Psoas muscle (tissue), 8 donors: ENCODE data around the gene VPS51. TPM values are rescaled to one million over a fixed set of nuclear protein-coding genes. Genes with fewer than 3 reads are reported as not detected.

Experiments used
- ATAC-seq, 4 donors: fragments of 200-7000 bp; cut with Tn5 transposase; one replicate each; pipeline ENCODE4 v1.9.1; 2020; ENCODE audit warnings: moderate library complexity in 3 of 4, mild to moderate bottlenecking in 2 of 4
- DNase-seq, 2 donors: peaks; one replicate each; pipeline ENCODE4 v3.0.0-alpha.2; 2020
- H3K27ac ChIP-seq: fragments of 200-600 bp; one replicate; pipeline ENCODE4 v1.8.0; 2022
- H3K27me3 ChIP-seq, 3 donors: fragments of 200-600 bp in 1 of 3; one replicate each; pipeline versions ENCODE4 v1.6.1 to v1.8.0; 2013 to 2022; ENCODE audit warnings: low read length in 2 of 3, mild to moderate bottlenecking in 2 of 3, moderate library complexity in 1 of 3; ENCODE audit not compliant: insufficient read depth in 3 of 3
- H3K36me3 ChIP-seq, 2 donors: fragments of 200-600 bp in 1 of 2; one replicate each; pipeline versions ENCODE4 v1.6.1 to v1.8.0; 2013 to 2022; ENCODE audit warnings: low read depth in 1 of 2, mild to moderate bottlenecking in 1 of 2, moderate library complexity in 1 of 2; ENCODE audit not compliant: insufficient read depth in 1 of 2
- H3K4me1 ChIP-seq: fragments of 200-600 bp; one replicate; pipeline ENCODE4 v1.8.0; 2022
- H3K4me3 ChIP-seq: fragments of 200-600 bp; one replicate; pipeline ENCODE4 v1.8.0; 2022; ENCODE audit warnings: mild to moderate bottlenecking
- H3K9me3 ChIP-seq: fragments of 200-600 bp; one replicate; pipeline ENCODE4 v1.8.0; 2022
- WGBS, 3 donors: extraction: QIAGEN DNeasy Blood & Tissue Kit; methylation state at CpG; one replicate each; pipeline versions ENCODE4 v1.1.6 to v1.1.7; 2013; 5-methylcytosine and 5-hydroxymethylcytosine counted together
- intact Hi-C, 2 donors: fragments of 100-400 bp; cut with DNase I; formaldehyde crosslinking; loops; one replicate each; pipeline versions ENCODE4 v1.11.0 to v1.14.2; 2022
- polyA plus RNA-seq, 3 donors: library from polyadenylated mRNA; stranded (reverse); fragments of 200-250 nt; gene quantifications; one replicate each; pipeline ENCODE4 v1.2.3, GENCODE V29; 2013
- total RNA-seq, 4 donors: library from RNA; stranded (reverse); fragmentation: NEBNext Ultra II Directional in 2 of 4; extraction: Animal tissue kit (Norgen Biotek cat#: 25700) in 2 of 4; gene quantifications; one replicate each; pipeline versions ENCODE4 v1.2.1 to v1.2.4, GENCODE V29; 2021 to 2023
- TF ChIP-seq, protein P1 (sequence below): fragments of 200-600 bp; IDR thresholded peaks from one replicate; pipeline ENCODE4 v1.8.0; 2022; ENCODE audit warnings: antibody characterized with exemption
- donor health status: healthy with polysubstance abuse.
- donor health status: DM: no; HTN: no; CAD: no; lungs with moderate emphysema.
- donor health status: Bipolar disorder and iron deficiency.
- donor health status: healthy.
- donor health status: DM: yes; HTN: yes; CAD: no.
- donor health status: DM: no; HTN: no; CAD: no.
- donor health status: DM: no; HTN: no; CAD: no.
- donor health status: DM: yes; HTN: yes; CAD: no.

The VPS51 gene
- total and polyA plus RNA-seq, 7 donors, result 60.3 to 110 (median 90.5) TPM

DNA sequence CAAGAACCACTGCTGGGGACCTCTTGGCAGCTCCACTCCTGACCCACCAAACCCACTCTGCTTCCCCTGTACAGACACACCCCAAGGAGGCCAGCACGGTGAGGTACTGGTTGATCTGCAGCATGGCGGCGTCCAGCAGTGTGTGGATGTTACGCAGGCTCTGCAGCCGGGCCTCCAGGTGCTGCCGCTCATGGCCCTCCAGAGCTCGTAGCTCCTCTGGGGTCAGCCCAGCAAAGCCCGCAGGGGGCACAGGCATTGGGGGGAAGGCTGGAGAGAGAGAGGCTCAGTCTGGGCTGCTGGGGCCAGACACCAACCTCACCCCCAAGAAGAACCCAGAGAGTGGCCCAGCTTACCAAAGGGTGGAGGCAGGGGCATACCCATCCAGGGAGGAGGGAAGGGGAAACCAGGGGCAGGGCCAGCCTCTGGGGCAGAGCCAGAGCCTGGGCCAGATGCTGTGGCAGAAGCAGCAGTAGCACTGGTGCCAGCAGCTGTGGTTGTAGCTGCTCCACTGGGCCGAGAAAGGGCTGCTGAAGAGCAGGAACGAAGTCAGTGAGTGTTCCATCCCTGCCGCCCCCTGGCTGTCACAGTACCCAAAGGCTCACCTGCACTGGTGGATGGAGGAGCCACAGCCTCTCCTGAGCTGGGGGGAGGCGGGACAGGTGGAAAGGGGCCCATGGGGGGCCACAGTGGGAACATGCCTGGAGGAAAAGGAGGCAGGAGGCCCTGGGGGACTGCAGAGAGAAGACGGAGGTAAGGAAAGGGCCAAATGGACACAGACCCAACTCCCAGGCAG, 33.8 kb downstream of the VPS51 start:
- DNase-seq (no peak), ATAC-seq (no peak)
- intact Hi-C loops, result no loop called here
- no peak overlapping the region for H3K27ac ChIP-seq
- H3K9me3 ChIP-seq, result no peaks in the 10 kb centered on the region
- H3K4me3 ChIP-seq, result no peak overlapping the region
- H3K27me3 ChIP-seq, result no peaks in the 10 kb centered on the region
- TF ChIP-seq, protein P1, sequence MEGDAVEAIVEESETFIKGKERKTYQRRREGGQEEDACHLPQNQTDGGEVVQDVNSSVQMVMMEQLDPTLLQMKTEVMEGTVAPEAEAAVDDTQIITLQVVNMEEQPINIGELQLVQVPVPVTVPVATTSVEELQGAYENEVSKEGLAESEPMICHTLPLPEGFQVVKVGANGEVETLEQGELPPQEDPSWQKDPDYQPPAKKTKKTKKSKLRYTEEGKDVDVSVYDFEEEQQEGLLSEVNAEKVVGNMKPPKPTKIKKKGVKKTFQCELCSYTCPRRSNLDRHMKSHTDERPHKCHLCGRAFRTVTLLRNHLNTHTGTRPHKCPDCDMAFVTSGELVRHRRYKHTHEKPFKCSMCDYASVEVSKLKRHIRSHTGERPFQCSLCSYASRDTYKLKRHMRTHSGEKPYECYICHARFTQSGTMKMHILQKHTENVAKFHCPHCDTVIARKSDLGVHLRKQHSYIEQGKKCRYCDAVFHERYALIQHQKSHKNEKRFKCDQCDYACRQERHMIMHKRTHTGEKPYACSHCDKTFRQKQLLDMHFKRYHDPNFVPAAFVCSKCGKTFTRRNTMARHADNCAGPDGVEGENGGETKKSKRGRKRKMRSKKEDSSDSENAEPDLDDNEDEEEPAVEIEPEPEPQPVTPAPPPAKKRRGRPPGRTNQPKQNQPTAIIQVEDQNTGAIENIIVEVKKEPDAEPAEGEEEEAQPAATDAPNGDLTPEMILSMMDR, result no peak
- H3K36me3 ChIP-seq, result peaks cover 3 to 84% of the 10 kb centered on the region in 2 donors
- H3K4me1 ChIP-seq, result peaks cover 20% of the 10 kb centered on the region
- 71 to 80% (median 78%) methylated on average over 13 of the region's 13 CpGs for WGBS, 3 donors

- H3K36me3 ChIP-seq, result peaks cover 3 to 74% of the 10 kb centered on the region in 2 donors
- no peak for DNase-seq
- H3K4me3 ChIP-seq, result no peak overlapping the region
- H3K27me3 ChIP-seq, result no peaks in the 10 kb centered on the region
- H3K9me3 ChIP-seq, result no peaks in the 10 kb centered on the region
- intact Hi-C loops, result no loop called here
- H3K27ac ChIP-seq, result no peak overlapping the region
- H3K4me1 ChIP-seq, result peaks cover 26% of the 10 kb centered on the region
- no peak for ATAC-seq
- TF ChIP-seq, protein P1, result no peak
- WGBS, 3 donors, result 68 to 79% (median 68%) methylated on average over 19 of the region's 19 CpGs
These were observed 34.8 kb downstream of the VPS51 start for GRCh38 chr11:65130631-65131416.

DNA sequence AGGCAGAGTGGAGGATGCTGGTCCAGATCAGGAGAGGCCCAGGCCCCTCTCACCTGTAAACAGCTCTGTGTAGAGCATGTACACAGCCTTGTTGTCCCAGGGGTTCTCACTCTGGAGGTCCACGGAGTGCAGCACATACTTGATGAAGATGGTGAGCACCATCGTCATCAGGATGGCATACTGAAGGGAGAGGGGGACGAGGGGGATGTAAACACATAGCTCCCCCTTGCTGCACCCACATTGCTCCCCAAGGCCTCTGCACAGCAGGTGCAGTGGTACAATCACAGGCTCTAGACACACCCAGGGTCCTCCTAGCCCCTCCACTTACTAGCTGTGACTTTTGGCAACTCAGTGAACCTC, 35.4 kb downstream of the VPS51 start:
- intact Hi-C loops, result no loop called here
- Histone ChIP-seq H3K4me1 (peaks cover 30% of the 10 kb centered on the region), H3K4me3 (no peak overlapping the region), H3K27me3 (no peaks in the 10 kb centered on the region), H3K36me3 (peaks cover 3 to 68% of the 10 kb centered on the region in 2 donors), H3K9me3 (no peaks in the 10 kb centered on the region), H3K27ac (no peak overlapping the region)
- TF ChIP-seq, protein P1, result no peak
- WGBS, 3 donors, result 71 to 86% (median 79%) methylated on average over 3 of the region's 3 CpGs
- no peak for DNase-seq
- ATAC-seq, result no peak

DNA sequence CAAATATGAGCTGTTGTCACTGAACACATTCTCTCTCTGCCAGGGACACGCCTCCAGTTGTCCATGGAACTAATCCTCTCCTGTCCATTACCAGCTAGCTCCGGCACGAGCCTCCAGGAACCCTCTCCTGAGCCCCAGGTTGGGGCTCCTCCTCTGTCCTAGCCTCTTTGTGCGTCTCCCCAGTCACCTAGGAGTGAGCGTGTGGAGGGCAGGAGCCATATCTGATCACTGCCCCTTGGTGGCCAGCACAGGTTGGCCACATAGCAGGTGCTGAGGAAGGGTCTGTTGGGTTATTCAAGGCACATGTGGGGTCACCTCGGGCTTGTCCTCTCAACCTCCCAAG, 35.9 kb downstream of the VPS51 start:
- H3K9me3 ChIP-seq, result no peaks in the 10 kb centered on the region
- 57 to 77% (median 63%) methylated on average over 6 of the region's 6 CpGs for WGBS, 3 donors
- TF ChIP-seq, protein P1, result no peak
- H3K36me3 ChIP-seq, result peaks cover 3 to 64% of the 10 kb centered on the region in 2 donors
- DNase-seq (peak in 1 of 2 donors; percentile 44), ATAC-seq (no peak)
- H3K4me3 ChIP-seq, result no peak overlapping the region
- intact Hi-C loops, result no loop called here
- H3K27me3 ChIP-seq, result no peaks in the 10 kb centered on the region
- peaks cover 30% of the 10 kb centered on the region for H3K4me1 ChIP-seq
- H3K27ac ChIP-seq, result no peak overlapping the region
